Small intestine (tissue), 7 donors: ENCODE measurements around the gene RHBDL2. TPM values are rescaled to one million over a fixed set of nuclear protein-coding genes. Genes with fewer than 3 reads are reported as not detected.
A peak's percentile ranks its signal among the peaks of the same experiment; 100 is the strongest.

Experiments
- DNase-seq, 2 donors: peaks; one replicate each; pipeline versions ENCODE4 v3.0.0 to v3.0.0-alpha.2; 2013
- FAIRE-seq: peaks from 2 replicates; lab custom pipeline; 2012; peaks lifted over from hg19 to GRCh38; lab: Jason Lieb, UNC
- H3K27ac ChIP-seq, 3 donors: one replicate each; pipeline ENCODE4 v1.5.1; 2013; ENCODE audit warnings: low read length in 2 of 3, mild to moderate bottlenecking in 2 of 3, control low read depth in 1 of 3, inconsistent platforms in 1 of 3, low read depth in 1 of 3, moderate library complexity in 1 of 3
- H3K27me3 ChIP-seq, 3 donors: one replicate each; pipeline ENCODE4 v1.6.1; 2013; ENCODE audit warnings: low read length in 3 of 3, inconsistent platforms in 1 of 3; ENCODE audit not compliant: control insufficient read depth in 3 of 3, insufficient read depth in 3 of 3
- H3K36me3 ChIP-seq, 3 donors: one replicate each; pipeline ENCODE4 v1.6.1; 2013; ENCODE audit warnings: low read length in 3 of 3, inconsistent platforms in 1 of 3, low read depth in 1 of 3, mild to moderate bottlenecking in 1 of 3, moderate library complexity in 1 of 3; ENCODE audit not compliant: control insufficient read depth in 3 of 3, insufficient read depth in 2 of 3
- H3K4me1 ChIP-seq, 3 donors: one replicate each; pipeline ENCODE4 v1.6.1; 2013; ENCODE audit warnings: low read length in 2 of 3, inconsistent platforms in 1 of 3, low read depth in 1 of 3, mild to moderate bottlenecking in 1 of 3, moderate library complexity in 1 of 3; ENCODE audit not compliant: control insufficient read depth in 3 of 3, insufficient read depth in 2 of 3
- H3K4me3 ChIP-seq, 3 donors: one replicate each; pipeline ENCODE4 v1.5.1; 2013; ENCODE audit warnings: low read length in 3 of 3, control low read depth in 1 of 3, inconsistent platforms in 1 of 3, low read depth in 1 of 3, mild to moderate bottlenecking in 1 of 3, moderate library complexity in 1 of 3
- H3K9me3 ChIP-seq, 2 donors: one replicate each; pipeline ENCODE4 v1.6.1; 2013; ENCODE audit warnings: low read depth in 1 of 2, low read length in 1 of 2; ENCODE audit not compliant: control insufficient read depth in 2 of 2, insufficient read depth in 1 of 2
- whole genome bisulfite sequencing, 3 donors: extraction: QIAGEN DNeasy Blood & Tissue Kit; methylation state at CpG; one replicate each; pipeline ENCODE4 v1.1.7; 2013; 5-methylcytosine and 5-hydroxymethylcytosine counted together
- polyA plus RNA-seq, 4 donors: library from polyadenylated mRNA; stranded (reverse) in 3 of 4; unstranded in 1 of 4; fragments of 200-250 nt in 3 of 4; fragments of 120-200 nt in 1 of 4; gene quantifications; one replicate each; pipeline versions ENCODE4 v1.2.1 to v1.2.3, GENCODE V29; 2013
- donor health status: healthy with polysubstance abuse.
- donor health status: control.
- donor health status: control.
- donor health status: Bipolar disorder and iron deficiency.
- donor health status: healthy.

Gene RHBDL2
- polyA plus RNA-seq, 4 donors = 0.24 to 0.43 TPM; not detected in 2

DNA sequence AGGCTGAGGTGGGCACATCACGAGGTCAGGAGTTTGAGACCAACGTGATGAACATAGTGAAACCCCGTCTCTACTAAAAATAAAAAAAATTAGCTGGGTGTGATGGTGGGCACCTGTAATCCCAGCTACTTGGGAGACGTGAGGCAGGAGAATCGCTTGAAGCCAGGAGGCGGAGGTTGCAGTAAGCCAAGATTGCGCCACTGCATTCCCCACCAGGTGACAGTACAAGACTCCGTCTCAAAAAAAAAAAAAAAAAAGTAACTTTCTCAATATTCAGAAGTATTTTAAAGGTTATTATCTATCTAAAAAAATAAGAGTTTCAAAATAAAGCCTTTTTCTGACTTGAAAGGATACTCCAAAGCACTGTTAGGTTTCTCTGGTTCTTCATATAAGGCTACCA is 74.4 kb downstream of the RHBDL2 start:
- 95 to 97% (median 96%) methylated on average over 8 of the region's 8 CpGs for WGBS, 3 donors
- Histone ChIP-seq H3K36me3 (peaks cover 0 to 7% (median 3%) of the 10 kb centered on the region in 3 donors), H3K27ac (no peak overlapping the region), H3K9me3 (no peaks in the 10 kb centered on the region), H3K4me3 (no peak overlapping the region), H3K27me3 (no peaks in the 10 kb centered on the region), H3K4me1 (peaks cover 0 to 4% (median 0%) of the 10 kb centered on the region in 3 donors)
- DNase-seq (no peak), FAIRE-seq (no peak)

DNA sequence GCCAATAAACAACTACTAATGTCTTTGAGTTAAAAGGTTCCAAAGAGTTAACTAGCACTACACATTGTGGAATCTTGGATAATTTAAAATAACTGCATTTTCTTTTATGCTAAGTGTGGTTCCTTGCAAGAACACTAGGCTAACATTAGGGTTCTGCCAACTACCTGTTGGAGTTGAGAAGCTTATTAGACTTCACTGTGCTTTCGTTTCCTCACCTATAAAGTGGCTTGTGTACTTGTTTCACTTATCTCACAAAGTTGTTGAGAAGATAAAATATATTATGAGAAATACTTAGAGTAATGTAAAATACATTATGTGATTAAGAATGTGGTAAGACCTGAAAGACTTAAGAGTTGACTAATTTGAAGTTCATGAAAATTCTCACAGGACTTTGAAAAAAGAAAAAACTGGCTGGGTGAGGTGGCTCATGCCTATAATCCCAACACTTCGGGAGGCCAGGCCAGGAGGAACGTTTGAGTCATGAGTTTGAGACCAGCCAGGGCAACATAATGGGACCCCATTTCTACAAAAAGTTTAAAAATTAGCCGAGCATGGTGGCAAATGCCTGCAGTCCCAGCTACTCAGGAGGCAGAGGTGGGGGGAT is 76.4 kb downstream of the RHBDL2 start:
- no peak for FAIRE-seq
- Histone ChIP-seq H3K9me3 (no peaks in the 10 kb centered on the region), H3K27me3 (no peaks in the 10 kb centered on the region), H3K4me3 (no peak overlapping the region), H3K4me1 (peaks cover 0 to 6% (median 0%) of the 10 kb centered on the region in 3 donors), H3K27ac (no peak overlapping the region), H3K36me3 (peaks cover 0 to 7% (median 4%) of the 10 kb centered on the region in 3 donors)
- 74 to 81% (median 78%) methylated on average over 4 of the region's 4 CpGs for WGBS, 3 donors
- no peak for DNase-seq

DNA sequence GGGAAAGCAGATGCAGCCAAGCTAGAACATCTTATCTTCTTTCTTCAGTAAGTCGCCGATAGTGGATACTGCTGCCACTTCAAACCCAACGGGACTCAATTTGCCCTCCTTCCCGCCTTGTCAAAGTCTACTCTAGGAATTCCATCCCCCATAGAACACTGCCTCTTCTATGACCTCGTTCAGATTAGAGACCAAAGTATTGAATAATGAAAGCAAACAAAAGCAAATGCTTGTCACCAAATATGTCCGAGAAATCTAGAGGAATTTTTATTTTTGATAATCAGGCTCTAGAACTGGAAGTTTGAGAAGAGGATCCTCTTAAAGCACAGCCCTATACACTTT is 81.2 kb downstream of the RHBDL2 start:
- H3K4me1 ChIP-seq = peaks cover 0 to 14% (median 3%) of the 10 kb centered on the region in 3 donors
- H3K27ac ChIP-seq = peak overlapping the region in 2 of 3 donors; percentile 66 to 70
- peaks cover 0 to 5% (median 2%) of the 10 kb centered on the region in 3 donors for H3K36me3 ChIP-seq
- DNase-seq (peak; percentile 21 to 50), FAIRE-seq (no peak)
- WGBS, 3 donors = 3 to 9% (median 7%) methylated on average over 6 of the region's 6 CpGs
- no peaks in the 10 kb centered on the region for H3K9me3 ChIP-seq
- H3K27me3 ChIP-seq = no peaks in the 10 kb centered on the region
- peak overlapping the region; percentile 33 to 83 (median 63) for H3K4me3 ChIP-seq

DNA sequence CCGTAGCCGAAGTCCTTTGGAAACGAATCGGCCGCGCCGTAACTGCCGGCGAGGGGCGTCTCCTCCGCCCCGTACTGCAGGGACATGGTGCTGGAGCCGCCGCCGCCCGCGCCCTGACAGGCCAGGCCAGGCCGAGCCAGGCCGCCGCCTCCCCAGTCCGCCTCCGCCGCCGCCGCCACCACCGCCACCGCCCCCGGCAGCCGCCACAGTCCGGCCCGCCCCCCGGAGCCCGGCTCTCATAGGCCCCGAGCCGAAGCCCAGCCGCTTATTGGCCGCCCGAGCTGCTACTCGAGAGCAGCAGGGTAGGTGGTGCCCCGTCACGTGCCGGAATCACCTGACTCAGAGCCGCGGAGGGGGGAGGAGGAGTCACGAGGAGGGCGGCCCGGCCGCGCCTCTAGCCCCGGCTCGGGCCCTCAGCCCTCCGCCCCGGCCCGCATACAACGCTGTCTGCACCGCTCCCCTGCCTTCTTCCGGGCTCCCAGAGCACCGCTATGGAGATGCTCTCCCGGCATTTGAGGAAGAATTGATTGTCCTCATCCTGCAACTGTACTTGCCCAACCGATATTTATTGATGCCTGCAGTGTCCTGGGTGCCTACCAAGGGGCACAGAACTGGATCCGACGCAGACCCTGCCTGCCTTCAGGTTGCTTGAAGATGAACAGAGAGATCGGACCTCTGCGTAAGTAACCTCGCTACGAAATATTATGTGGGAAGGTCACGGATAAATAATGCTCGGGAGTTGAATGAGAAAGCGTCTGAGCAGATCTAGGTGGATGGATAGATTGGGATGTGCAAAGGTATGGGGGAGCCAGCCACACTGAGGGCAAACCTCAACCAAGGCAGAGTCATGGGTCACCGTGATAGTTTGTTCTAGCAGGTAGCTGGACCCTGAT is 81.8 kb downstream of the RHBDL2 start, which contains the start of gene RRAGC:
Gene RRAGC, minus strand, starts transcription at position 212 of the 893 bp plus-strand sequence. Its CDS starts 126 bp downstream, at position 86.
- H3K4me3 ChIP-seq = peak within 1 kb of the TSS; percentile 63 to 99 (median 86)
- WGBS, 3 donors = 0% methylated on average over 43 to 70 of the region's 70 CpGs
- peaks cover 0 to 14% (median 3%) of the 10 kb centered on the region in 3 donors for H3K4me1 ChIP-seq
- DNase-seq (peak; percentile 99), FAIRE-seq (no peak)
- no peaks in the 10 kb centered on the region for H3K9me3 ChIP-seq
- peaks cover 0 to 8% (median 0%) of the 10 kb centered on the region in 3 donors for H3K36me3 ChIP-seq
- H3K27me3 ChIP-seq = no peaks in the 10 kb centered on the region
- peak within 1 kb of the TSS; percentile 79 to 94 (median 93) for H3K27ac ChIP-seq

DNA sequence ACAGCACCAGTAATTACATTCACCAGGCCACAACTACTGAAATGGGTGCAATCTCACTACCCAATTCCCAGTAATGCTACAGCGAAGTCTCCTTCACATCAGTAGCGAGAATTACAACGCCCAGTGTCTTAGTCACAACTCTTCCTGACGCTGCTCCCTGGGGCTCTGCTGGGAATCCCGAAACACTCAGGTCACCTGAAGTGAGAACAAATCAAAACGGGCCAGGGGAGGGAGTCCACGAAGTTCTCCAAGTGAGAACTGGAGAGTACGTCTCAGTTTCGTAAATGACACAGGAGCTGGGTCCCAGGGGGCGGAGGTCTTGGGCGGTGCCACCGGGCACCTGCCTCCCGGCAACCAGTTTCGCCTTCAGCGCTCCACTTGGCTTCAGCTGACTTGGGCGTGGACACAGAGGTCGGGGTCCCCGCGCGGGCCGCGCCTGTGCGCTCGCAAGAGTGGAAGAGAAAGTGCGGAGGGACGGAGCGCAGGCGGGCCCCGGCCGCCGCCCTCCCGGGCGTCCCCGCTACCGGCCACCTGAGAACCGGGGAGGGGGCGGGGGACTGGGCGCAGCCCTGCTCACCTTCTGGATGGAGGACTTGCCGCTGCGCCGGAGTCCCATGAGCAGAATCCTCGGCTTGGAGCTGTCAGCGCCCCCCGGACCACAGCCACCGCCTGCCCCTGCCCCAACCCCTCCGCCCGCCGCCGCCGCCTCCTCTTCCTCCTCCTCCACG is 82.6 kb downstream of the RHBDL2 start:
- peaks cover 0 to 14% (median 3%) of the 10 kb centered on the region in 3 donors for H3K4me1 ChIP-seq
- peak overlapping the region; percentile 79 to 94 (median 93) for H3K27ac ChIP-seq
- WGBS, 3 donors = 0 to 1% (median 0%) methylated on average over 32 to 51 of the region's 51 CpGs
- H3K36me3 ChIP-seq = peaks cover 0 to 11% (median 0%) of the 10 kb centered on the region in 3 donors
- peak; percentile 83 to 89 for DNase-seq
- no peaks in the 10 kb centered on the region for H3K27me3 ChIP-seq
- no peak for FAIRE-seq
- H3K4me3 ChIP-seq = peak overlapping the region; percentile 63 to 99 (median 86)
- H3K9me3 ChIP-seq = no peaks in the 10 kb centered on the region

DNA sequence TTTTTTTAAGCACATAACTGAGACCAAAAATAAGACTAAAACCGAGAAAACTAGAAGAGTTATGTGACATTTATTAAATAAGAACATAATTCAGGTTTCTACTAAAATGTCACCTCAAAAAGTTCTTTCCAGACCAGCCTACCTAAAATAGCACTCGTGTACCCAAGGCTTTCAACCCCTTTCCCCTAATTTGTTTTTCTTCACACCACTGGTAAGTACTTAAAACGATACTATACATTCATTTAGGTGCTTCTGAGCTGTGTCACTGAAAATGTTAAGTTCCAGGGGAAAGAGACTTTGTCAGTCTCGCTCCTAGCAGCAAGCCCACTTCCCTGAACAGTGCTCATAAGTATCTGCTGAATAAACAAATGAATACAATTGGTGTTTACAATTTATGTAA is 88.8 kb downstream of the RHBDL2 start:
- Histone ChIP-seq H3K4me3 (no peak overlapping the region), H3K36me3 (peaks cover 6 to 23% (median 15%) of the 10 kb centered on the region in 3 donors), H3K27me3 (no peaks in the 10 kb centered on the region), H3K9me3 (no peaks in the 10 kb centered on the region), H3K4me1 (peaks cover 0 to 3% (median 3%) of the 10 kb centered on the region in 3 donors), H3K27ac (no peak overlapping the region)
- FAIRE-seq = no peak
- WGBS, 3 donors = 72 to 76% (median 74%) methylated on average over 4 of the region's 4 CpGs
- DNase-seq = no peak

DNA sequence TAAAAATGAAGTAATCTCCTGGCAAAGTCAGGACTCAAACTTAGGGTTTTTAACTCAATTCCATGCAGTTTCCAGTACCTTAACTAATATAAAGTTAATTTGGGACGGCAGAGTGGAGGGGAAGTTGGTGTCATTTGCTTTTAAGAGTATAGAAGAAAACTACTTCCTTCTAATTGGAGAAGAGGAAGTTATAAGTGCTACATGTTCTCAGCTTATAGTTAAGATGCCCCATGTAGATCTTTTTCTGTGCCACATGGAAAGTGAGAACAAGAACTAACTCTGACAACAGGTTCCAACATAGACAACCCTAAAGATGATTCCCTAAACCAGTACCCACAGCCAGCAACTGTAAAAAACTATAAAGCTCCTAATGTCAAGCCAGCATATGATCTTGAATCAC is 93.6 kb downstream of the RHBDL2 start:
- H3K9me3 ChIP-seq = no peaks in the 10 kb centered on the region
- no peaks in the 10 kb centered on the region for H3K4me1 ChIP-seq
- 77 to 92% (median 92%) methylated on average over 1 of the region's 1 CpG for WGBS, 3 donors
- FAIRE-seq = no peak
- no peak overlapping the region for H3K27ac ChIP-seq
- peaks cover 6 to 27% (median 25%) of the 10 kb centered on the region in 3 donors for H3K36me3 ChIP-seq
- DNase-seq = no peak
- no peak overlapping the region for H3K4me3 ChIP-seq
- no peaks in the 10 kb centered on the region for H3K27me3 ChIP-seq

DNA sequence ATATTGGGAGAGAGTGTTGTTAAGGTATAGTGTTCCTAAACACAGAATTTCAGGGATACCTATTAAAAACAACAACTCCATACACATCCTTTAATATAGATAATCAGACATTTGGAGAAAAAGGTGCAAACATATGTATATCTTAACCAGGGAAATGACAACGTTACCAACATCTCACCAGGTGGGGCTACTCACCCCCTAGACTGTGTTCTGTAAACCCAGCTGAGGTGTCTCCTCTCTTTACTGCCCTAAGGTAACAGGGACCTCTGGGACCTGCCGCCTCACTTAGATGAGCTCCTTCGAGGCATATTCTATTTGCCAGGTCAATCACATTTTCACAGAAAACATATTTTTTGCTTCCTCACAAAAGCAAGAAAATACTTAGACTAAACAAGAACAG is 95.4 kb downstream of the RHBDL2 start:
- H3K4me1 ChIP-seq = no peaks in the 10 kb centered on the region
- H3K27ac ChIP-seq = no peak overlapping the region
- H3K9me3 ChIP-seq = no peaks in the 10 kb centered on the region
- H3K27me3 ChIP-seq = no peaks in the 10 kb centered on the region
- H3K4me3 ChIP-seq = no peak overlapping the region
- DNase-seq = no peak
- no peak for FAIRE-seq
- 79 to 94% (median 91%) methylated on average over 3 of the region's 3 CpGs for WGBS, 3 donors
- H3K36me3 ChIP-seq = peaks cover 3 to 31% (median 21%) of the 10 kb centered on the region in 3 donors
